Dermis microvascular lymphatic vessel endothelial cell (primary cell): ENCODE results near the gene SLFN13. TPM values are rescaled to one million over a fixed set of nuclear protein-coding genes. Genes with fewer than 3 reads are reported as not detected.
"Not testable (repeated sequence)": the region's sequence is repeated elsewhere in the genome, so short reads cannot be mapped to it uniquely, and the experiment has no call there.

ENCODE experiments used
- DNase-seq, 2 donors: peaks; one replicate each; pipeline versions ENCODE4 v3.0.0 to v3.0.0-alpha.2; 2010; ENCODE audit warnings: low read depth in 2 of 2
- total RNA-seq: library from RNA; depleted of rRNA; stranded (reverse); fragments of >200 nt; gene quantifications from 2 replicates; pipeline ENCODE4 v1.2.1, GENCODE V29; 2014

The SLFN13 gene
- total RNA-seq, 1 donor from 2014 or later = 2.7 TPM

DNA sequence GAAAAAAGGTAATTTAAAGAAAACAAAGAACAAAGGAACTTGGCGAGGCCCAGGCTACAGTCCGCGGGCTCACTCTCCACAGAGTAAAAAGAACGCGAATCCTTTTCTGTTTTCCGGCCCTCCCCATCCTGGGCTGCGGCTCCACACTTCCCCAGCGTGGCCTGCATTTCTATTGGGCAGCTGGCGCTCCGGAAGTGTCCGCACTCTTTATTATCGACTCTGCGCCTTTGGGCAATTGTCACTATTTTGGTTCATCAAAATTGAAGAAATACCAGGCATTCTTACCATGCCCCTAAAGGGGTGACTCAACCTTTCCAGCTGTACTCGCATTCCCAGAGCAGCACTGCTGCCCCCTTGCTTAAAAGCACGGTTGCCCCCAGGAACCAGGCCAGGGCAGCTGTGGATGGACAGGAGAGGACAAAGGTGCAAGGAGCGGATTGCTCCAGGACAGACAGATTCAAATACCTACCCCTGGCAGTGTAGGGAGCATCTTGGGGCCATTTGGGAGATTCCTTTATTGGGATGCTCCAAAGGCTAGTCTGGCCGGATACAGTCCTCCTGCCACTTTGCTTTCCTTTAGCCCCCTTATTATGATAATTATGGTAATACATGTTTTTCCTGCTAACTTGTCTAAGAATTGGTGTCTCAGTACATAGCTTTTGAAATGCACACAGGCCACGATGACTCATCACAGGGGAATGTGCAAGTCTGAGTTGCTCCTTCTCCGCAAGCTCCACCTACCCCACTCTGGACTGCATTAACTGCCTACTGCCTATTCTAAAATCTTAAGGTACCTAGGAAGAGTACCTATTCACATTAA, 15.3 kb downstream of the SLFN13 start:
- peak; percentile 69 to 95 for DNase-seq

DNA sequence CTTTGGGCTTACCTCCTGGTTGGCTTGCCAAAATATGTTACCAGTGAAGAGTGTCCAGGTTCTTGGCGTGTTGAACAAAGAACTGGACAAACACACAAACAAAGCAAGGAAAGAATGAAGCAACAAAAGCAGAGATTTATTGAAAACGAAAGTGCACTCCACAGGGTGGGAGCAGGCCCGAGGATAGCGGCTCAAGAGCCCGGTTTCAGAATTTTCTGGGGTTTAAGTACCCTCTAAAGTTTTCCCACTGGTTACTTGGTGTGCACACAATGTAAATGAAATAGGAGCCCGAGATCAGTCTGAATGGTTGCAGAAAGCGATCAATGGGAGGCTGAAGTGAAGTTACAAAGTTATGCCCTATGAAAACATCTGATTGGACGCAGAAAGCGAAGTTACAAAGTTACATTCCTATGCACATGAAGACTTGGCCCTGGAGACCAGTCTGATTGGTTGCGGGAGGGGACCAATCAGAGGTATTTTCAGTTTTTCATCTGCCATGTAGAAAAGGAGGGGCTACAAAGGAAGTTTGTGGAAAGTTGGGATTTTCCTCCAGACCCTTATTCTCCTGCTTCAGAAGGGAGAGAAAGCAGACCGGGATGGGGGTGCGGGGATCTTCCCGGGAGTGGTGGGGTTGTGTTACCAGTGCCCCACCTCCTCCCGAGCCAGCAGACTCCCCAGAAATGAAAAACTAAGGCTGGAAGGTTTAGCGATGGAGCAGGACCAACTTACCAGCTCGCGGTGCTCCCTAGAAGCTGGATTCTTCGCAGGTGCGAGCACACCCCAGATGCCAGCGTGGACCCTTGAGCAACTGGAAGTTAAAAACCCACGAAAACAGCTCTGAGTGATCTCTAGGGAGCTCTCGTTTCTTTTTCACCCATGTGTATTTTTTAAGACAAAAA, 16.1 kb downstream of the SLFN13 start, which contains the start of gene SLFN12:
Gene SLFN12, minus strand, starts transcription at position 325 of the 899 bp plus-strand sequence. CDS start 9,472 bp downstream, outside the sequence.
- DNase-seq = peak; percentile 89 to 96

DNA sequence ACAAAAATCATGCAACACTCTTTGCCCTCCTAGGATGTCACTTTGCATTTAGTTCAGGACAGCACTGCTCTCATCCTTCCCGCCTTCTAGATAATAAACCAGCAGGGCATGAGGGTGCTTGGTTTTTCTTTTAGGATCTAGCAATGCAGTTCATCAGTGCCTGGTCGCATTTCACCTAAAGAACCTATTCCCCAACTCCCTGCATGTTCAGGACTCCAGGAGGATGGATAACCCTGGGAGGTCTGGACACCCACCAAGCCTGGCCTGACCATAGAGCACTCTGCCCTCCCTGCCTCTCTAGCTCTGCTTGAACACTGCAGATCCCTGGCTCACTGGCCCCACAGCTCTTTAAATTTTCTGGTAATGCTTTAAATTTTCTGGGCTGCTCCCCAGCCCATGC, 18.9 kb downstream of the SLFN13 start:
- DNase-seq = no peak

GRCh38 chr17:35428229-35428628, 20.3 kb downstream of the SLFN13 start:
- no peak for DNase-seq

DNA sequence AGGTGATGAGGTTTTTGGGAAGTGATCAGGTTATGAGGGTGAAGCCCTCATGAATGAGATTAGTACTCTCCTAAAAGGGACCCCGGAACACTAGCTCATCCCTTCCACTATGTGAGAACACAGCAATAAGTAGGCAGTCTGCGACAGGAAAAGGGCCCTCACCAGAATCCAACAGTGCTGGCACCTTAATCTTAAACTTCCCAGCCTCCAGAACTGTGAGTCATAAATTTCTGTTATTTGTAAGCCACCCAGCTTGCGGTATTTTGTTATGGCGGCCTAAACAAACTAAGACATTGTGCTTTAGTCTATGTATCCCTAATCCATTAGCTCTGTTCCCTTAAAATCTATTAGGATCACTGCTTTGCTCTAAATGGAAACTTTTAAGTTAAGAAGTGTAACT, 24.8 kb downstream of the SLFN13 start:
- no peak for DNase-seq

GRCh38 chr17:35421069-35421468, 27.5 kb downstream of the SLFN13 start:
- DNase-seq = not testable (repeated sequence)

DNA sequence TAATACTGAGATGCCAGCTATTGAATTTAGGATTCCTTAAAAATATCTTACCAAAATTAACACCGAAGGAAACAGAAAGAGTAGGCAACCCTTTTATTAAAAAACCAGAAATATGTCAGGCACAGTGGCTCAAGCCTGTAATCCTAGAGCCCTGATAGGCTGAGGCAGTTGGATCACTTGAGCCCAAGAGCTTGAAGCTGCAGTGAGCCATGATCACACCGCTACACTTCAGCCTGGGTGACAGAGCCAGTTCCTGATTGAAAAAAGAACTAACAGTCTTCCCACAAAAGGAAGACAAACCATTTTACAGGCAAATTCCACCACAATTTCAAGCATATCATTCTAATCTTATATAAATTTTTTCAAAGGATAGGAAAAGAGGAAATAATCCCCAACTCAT, 31.9 kb downstream of the SLFN13 start:
- DNase-seq = no peak

- DNase-seq = not testable (repeated sequence)
Observed at GRCh38 chr17:35414707-35415106, 33.9 kb downstream of the SLFN13 start.

DNA sequence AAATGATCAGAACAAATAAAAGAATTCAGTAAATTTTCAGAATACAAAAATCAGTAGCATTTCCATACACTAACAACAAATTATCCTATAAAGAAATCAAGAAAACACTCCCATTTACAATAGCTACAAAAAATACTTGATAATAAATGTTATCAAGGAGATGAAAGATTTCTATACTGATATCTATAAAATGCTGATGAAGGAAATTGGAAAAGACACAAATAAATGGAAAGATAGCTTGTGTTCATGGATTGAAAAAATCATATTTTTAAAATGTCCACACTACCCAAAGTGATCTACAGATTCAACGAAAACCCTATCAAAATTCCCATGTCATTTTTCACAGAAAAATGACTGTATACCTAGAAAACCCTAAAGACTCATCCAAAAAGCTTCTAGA, 34.3 kb downstream of the SLFN13 start:
- DNase-seq = no peak

DNA sequence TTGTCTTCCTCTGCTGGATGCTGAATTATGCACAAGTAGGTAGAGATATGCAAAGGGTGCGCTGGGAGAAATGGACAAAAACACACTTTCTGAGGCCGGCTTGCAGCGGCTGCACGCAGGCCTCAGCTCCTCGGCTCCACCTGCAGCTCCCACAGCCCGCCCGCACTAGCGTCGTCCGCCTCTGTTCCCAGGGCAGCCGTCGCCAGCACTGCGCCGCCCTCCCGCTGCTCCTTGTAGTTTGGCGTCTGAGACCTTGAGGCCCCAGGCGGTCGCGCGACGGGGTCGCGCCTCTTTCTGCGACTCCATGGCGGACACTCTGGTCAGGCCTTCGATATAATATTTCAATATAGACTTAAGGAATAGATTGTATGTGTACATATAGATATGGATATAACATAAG, 41.0 kb downstream of the SLFN13 start:
- DNase-seq = no peak

DNA sequence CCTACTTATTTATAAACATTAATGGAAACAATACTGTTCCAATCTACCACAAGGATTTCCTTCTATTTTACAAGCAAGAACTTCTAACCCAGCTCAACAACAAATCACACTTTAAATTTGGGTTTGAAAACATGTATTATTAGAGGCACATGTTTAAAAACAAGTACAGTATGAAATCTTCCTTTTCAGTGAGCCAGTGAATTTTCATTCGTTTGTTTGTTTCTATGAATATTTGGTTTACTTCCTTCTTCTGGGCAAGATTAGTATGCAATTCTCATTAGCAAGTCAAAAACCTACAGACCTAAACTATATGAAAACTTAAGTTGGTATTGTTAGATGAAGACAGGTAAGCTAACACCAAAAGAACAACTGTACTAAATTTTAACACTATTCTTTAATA, 42.0 kb downstream of the SLFN13 start:
- no peak for DNase-seq

GRCh38 chr17:35404360-35404759, 44.2 kb downstream of the SLFN13 start:
- DNase-seq = no peak

GRCh38 chr17:35393783-35394182, 54.8 kb downstream of the SLFN13 start:
- not testable (repeated sequence) for DNase-seq

GRCh38 chr17:35390663-35391062, 57.9 kb downstream of the SLFN13 start:
- no peak for DNase-seq

DNA sequence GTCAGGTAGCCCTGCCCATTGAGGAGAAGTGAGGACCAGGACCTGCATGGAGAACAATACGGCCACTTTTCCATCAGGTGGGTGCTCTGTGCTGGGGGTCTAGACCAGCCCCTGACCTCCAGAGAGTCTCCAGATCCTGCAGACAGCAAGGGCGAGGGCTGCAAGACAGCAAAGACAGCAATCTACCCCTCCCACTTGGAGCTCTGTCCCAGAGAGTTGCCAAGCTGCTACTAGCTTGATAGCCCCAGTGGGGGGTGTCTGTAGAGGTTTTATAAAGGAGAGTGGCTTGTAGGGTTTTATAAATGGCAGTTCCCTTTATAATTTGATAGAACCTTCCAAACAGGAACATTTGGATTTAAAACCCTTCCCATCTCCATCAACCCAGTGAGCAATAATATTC, 58.4 kb downstream of the SLFN13 start:
- no peak for DNase-seq

GRCh38 chr17:35387496-35387895, 61.1 kb downstream of the SLFN13 start:
- DNase-seq = no peak

Other genes with a start within 250 kb of the SLFN13 start
- gene SLFN5, start 205.7 kb downstream of the SLFN13 start, total RNA-seq = 21.2 and 35.9 TPM in 2 replicates
- 54.1 and 55.7 TPM in 2 replicates for gene SLFN11, start 75.1 kb downstream of the SLFN13 start, total RNA-seq
- gene SLFN12, start 16.3 kb downstream of the SLFN13 start, total RNA-seq = 36.1 and 42.9 TPM in 2 replicates
- gene SLFN12L, start 88.9 kb upstream of the SLFN13 start, total RNA-seq = under 0.01 TPM in 2 replicates
- gene SLFN14, start 112.1 kb upstream of the SLFN13 start, total RNA-seq = under 0.01 TPM in 1 of 2 replicates, not detected in the other
- gene PEX12, start 129.8 kb upstream of the SLFN13 start, total RNA-seq = 2.6 and 2.8 TPM in 2 replicates
- 79.5 and 115 TPM in 2 replicates for gene AP2B1, start 138.6 kb upstream of the SLFN13 start, total RNA-seq